Smooth muscle cell of the brain vasculature (primary cell): ENCODE results near the gene ANKRD24.
"Not testable (repeated sequence)": the region's sequence is repeated elsewhere in the genome, so short reads cannot be mapped to it uniquely, and the experiment has no call there.

Experiments
- DNase-seq: peaks from one replicate; pipeline ENCODE4 v3.0.0-alpha.2; 2012; ENCODE audit warnings: low read depth, low spot score

The ANKRD24 gene

DNA sequence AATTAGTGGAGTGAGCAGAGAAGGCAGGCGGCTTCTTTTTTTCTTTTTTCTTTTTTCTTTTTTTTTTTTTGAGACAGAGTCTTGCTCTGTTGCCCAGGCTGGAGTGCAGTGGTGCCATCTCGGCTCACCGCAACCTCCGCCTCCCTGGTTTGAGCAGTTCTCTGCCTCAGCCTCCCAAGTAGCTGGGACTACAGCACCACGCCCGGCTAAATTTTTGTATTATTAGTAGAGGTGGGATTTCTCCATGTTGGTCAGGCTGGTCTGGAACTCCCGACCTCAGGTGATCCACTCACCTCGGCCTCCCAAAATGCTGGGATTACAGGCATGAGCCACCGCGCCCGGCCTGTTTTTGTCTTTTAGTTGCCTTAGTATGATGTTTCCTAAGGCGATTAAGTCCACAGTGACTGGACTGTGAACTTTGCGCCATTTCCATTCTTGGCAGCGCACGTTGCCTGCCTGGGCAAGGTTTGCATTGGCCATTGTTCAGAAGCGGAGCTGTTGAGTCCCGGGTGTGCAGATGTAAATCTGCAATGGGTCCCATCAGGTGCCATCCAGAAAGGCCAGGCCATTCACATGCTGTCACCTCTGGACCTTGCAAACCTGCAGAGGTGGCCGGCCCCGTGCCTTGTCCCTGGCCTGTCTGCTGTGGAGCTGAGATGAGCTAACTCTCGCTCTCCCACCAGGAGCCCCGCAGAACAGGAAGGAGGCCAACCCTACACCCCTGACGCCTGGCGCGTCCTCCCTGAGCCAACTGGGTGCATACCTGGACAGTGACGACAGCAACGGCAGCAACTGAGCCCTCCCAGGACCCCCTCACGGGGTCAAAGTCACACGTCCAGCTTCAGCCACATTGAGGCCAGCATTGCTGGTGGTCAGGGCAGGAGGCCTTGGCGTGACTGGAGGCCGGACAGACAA lies 85.7 kb downstream of the ANKRD24 start:
- no peak for DNase-seq

DNA sequence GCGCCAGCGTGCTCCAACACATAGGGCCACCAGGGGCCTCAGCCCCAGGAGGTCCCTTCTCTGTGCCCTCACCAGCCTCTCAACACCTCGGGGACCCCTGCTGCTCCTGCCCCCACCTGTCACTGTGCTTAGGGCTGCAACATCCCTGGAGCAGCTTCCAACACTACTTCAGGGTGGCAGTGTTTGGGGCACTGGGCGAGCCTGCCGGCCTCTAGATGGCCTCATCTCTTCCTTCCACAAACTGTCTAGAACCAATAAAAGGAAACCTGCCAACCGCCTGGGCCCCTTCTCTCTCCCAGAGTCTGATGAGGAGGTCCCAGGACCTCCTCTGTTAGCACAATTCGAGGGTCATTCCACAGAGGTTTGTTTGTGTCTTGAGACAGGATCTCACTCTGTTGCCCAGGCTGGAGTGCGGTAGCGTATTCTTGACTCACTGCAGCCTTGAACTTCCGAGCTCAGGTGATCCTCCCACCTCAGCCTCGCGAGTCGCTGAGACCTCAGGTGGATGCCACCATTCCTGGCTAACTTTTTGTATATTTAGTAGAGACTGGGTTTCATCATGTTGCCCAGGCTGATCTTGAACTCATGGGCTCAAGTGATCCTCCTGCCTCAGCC lies 86.4 kb downstream of the ANKRD24 start:
- DNase-seq, result no peak

DNA sequence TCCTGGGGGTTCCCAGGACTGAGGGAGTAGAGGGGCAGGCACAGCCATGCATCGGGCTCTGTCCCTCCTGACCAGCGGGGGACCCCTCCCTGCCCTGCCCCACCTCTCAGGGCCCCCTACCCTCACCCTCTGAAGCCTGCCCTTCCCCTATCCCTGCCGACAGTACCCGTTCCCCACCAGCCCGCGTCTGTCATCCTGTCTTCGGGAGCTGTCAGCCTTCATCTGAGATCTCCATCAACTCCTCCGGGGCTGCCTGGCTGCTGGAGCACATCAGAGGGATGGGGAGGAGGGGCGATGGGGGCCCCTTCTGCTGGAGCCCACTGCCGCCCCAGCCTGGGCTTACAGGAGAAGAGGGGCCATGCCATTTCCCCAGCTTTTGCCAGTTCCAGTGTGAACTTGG lies 90.4 kb downstream of the ANKRD24 start:
- no peak for DNase-seq

DNA sequence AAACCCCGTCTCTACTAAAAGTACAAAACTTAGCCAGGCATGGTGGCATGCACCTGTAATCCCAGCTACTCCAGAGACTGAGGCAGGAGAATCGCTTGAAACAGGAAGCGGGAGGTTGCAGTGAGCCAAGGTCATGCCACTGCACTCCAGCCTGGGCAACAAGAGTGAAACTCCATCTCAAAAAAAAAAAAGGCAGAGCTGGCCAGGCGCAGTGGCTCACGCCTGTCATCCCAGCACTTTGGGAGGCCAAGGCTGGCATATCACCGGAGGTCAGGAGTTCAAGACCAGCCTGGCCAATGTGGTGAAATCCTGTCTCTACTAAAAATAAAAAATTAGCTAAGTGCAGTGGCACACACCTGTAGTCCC lies 91.8 kb downstream of the ANKRD24 start:
- DNase-seq, result not testable (repeated sequence)
